Measurements from ENCODE around the gene COL25A1.

DNA sequence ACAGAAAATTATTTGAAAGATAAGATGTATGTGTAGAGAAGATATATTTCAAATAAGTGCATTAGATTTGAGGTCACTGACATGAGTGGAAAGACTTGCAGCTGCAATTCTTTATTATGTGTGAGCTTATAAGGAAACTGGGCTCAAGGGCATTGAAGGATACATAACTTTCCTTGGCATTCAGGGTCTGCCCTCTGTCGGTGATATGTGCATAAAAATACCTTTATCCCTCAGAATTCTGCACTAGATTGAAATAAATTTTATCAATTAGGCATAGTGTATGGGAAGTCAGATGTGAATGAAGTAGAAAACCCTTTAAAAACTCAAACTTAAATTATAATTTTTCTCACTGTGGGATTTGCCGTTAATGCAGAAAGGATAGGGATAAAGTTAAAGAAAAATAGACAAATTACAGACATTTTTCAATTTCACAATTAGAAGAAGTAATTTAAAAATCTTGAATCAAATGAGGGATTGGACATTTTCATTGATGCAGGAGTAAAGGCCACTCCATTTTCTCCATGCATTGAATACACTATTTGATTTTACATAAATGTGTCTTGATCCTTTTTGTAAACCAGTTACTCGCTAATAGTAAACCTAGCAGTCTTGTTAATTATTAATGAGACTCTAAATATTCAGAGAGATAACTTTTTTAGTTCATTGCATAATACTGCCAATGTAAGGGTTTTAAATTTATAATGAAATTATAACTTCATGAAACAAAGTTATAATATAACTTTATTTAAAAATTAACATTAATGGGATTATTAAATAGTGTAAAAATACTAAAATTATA lies 518.6 kb downstream of the COL25A1 start:
- TF ChIP-seq EZH2phosphoT487 (IDR thresholded peaks at IDR 0.05; ENCODE audit: insufficient read depth, low read depth): no peak
- no peak for TF ChIP-seq EZH2 (IDR thresholded peaks at IDR 0.05; ENCODE audit: insufficient read depth, poor library complexity, severe bottlenecking)
